Skeletal muscle tissue (tissue), 4 donors: ENCODE measurements around the gene SLC13A3. TPM values are rescaled to one million over a fixed set of nuclear protein-coding genes. Genes with fewer than 3 reads are reported as not detected.

Experiments used
- H3K27ac ChIP-seq: one replicate; pipeline ENCODE4 v1.7.0; 2013; ENCODE audit warnings: mild to moderate bottlenecking, low read depth, low read length, inconsistent platforms
- H3K27me3 ChIP-seq, 3 donors: one replicate each; pipeline ENCODE4 v1.7.0; 2013; ENCODE audit warnings: low read length in 3 of 3; ENCODE audit not compliant: control insufficient read depth in 3 of 3, insufficient read depth in 3 of 3
- H3K36me3 ChIP-seq, 3 donors: one replicate each; pipeline ENCODE4 v1.7.0; 2013; ENCODE audit warnings: low read length in 3 of 3; ENCODE audit not compliant: control insufficient read depth in 3 of 3, insufficient read depth in 3 of 3
- H3K4me1 ChIP-seq, 3 donors: one replicate each; pipeline ENCODE4 v1.7.0; 2013; ENCODE audit warnings: low read length in 3 of 3, mild to moderate bottlenecking in 3 of 3; ENCODE audit not compliant: control insufficient read depth in 3 of 3, insufficient read depth in 3 of 3
- H3K4me3 ChIP-seq, 3 donors: one replicate each; pipeline ENCODE4 v1.7.0; 2013; ENCODE audit warnings: low read length in 3 of 3
- H3K9ac ChIP-seq, 3 donors: one replicate each; pipeline ENCODE4 v1.7.0; 2013; ENCODE audit warnings: low read length in 3 of 3, mild to moderate bottlenecking in 3 of 3, moderate library complexity in 2 of 3, low read depth in 1 of 3
- H3K9me3 ChIP-seq, 3 donors: one replicate each; pipeline ENCODE4 v1.7.0; 2013; ENCODE audit warnings: low read length in 3 of 3; ENCODE audit not compliant: control insufficient read depth in 3 of 3
- total RNA-seq: library from RNA; depleted of rRNA; stranded (reverse); fragments of >200 nt; gene quantifications from one replicate; pipeline ENCODE4 v1.2.3, GENCODE V29; 2014
- donor health status: Osteomylitis.

SLC13A3 gene
- total RNA-seq, 1 donor from 2014 or later: 2.6 TPM

- H3K27me3 ChIP-seq: no peaks in the 10 kb centered on the region
- H3K9ac ChIP-seq: no peak overlapping the region
- H3K9me3 ChIP-seq: no peaks in the 10 kb centered on the region
- H3K4me1 ChIP-seq: peaks cover 0 to 7% (median 2%) of the 10 kb centered on the region in 3 donors
- H3K36me3 ChIP-seq: no peaks in the 10 kb centered on the region
- no peak overlapping the region for H3K27ac ChIP-seq
- no peak overlapping the region for H3K4me3 ChIP-seq
These were observed 77.3 kb downstream of the SLC13A3 start for GRCh38 chr20:46573788-46574584.

DNA sequence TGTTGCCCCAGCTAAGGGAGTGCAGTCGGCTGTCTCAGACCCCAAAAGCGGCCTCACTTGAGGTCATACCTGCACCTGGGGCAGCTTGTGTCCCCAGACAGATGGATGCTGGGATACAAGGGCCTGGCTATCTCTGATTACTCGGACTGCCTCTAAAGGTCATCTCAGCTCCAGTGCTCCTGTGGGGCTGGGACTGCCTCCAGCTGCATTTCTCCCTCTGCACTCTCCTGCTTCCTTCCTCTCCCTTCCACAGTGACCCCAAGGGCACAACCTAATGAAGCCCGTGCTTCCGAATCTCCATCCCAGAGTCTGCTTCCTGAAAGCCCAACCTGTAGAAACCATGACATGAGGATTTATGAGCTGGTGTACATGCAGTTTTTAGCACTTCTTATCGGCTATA lies 78.0 kb downstream of the SLC13A3 start:
- H3K4me1 ChIP-seq: peaks cover 7 to 14% (median 8%) of the 10 kb centered on the region in 3 donors
- no peaks in the 10 kb centered on the region for H3K9me3 ChIP-seq
- H3K4me3 ChIP-seq: no peak overlapping the region
- no peak overlapping the region for H3K27ac ChIP-seq
- H3K27me3 ChIP-seq: no peaks in the 10 kb centered on the region
- H3K36me3 ChIP-seq: no peaks in the 10 kb centered on the region
- no peak overlapping the region for H3K9ac ChIP-seq

DNA sequence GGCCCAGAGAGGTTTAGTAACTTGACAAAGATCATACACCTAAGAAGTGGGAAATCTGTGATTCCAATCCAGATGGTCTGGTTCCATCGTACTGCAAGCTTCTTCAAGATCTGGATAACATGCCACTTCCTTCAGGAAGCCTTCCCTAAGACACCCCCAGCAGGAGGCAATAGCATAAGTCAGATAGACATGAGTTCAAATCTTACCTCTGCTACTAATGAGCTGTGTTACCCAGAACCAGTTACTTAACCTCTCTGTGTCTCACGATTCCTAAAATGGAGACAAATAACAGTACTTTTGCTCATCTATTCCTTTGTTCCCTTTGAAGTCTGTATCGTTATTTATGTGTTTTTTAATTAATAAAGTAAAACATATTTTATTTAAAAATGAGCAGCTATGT lies 78.5 kb downstream of the SLC13A3 start:
- H3K9ac ChIP-seq: no peak overlapping the region
- no peaks in the 10 kb centered on the region for H3K27me3 ChIP-seq
- H3K27ac ChIP-seq: no peak overlapping the region
- no peaks in the 10 kb centered on the region for H3K9me3 ChIP-seq
- no peak overlapping the region for H3K4me3 ChIP-seq
- no peaks in the 10 kb centered on the region for H3K36me3 ChIP-seq
- H3K4me1 ChIP-seq: peaks cover 7 to 14% (median 8%) of the 10 kb centered on the region in 3 donors

DNA sequence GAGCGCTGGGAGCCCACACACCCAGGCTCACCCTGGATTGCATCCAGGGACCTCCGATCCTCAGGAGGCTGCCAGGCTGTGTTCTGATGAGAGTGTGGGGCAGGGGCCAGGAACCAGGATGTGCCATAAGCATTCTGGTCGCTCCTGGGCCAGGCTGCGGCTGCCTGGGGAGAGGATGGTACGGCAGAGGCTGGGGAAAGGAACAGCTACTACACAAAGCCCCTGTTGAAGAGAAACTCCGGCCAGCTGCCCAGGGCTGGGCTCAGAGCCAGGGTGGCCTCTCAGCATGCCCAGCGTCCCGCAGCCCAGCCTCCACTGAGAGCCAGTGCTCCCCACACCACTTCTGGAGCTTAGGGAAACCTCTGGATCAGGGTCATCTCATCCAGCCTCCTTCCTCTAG lies 79.1 kb downstream of the SLC13A3 start:
- Histone ChIP-seq H3K4me3 (no peak overlapping the region), H3K27me3 (no peaks in the 10 kb centered on the region), H3K36me3 (no peaks in the 10 kb centered on the region), H3K9ac (peak overlapping the region in 1 of 3 donors; percentile 33), H3K4me1 (peaks cover 7 to 14% (median 8%) of the 10 kb centered on the region in 3 donors), H3K27ac (no peak overlapping the region), H3K9me3 (no peaks in the 10 kb centered on the region)

DNA sequence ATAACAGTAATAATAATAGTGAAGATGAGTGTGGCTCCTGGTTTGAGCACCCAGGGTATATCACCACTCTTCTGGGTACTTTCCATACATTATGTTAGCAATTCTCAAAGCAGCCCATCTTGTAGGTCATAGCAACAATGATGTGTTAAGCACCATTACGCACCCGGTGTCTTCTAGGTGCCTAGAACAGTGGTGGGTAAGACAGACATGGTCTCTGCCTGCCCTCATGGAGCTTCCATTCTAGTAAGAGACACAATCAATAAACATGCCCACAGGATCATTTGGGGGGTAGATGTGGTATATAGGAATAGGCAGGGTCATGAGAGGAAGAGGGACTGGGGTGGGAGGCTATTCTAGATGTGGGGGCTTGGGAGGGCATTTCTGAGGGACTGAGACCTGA lies 79.8 kb downstream of the SLC13A3 start:
- Histone ChIP-seq H3K27ac (no peak overlapping the region), H3K27me3 (no peaks in the 10 kb centered on the region), H3K9ac (no peak overlapping the region), H3K9me3 (no peaks in the 10 kb centered on the region), H3K36me3 (no peaks in the 10 kb centered on the region), H3K4me1 (peaks cover 7 to 14% (median 8%) of the 10 kb centered on the region in 3 donors), H3K4me3 (no peak overlapping the region)

- no peak overlapping the region for H3K4me3 ChIP-seq
These were observed 80.3 kb downstream of the SLC13A3 start for GRCh38 chr20:46570956-46571355.

DNA sequence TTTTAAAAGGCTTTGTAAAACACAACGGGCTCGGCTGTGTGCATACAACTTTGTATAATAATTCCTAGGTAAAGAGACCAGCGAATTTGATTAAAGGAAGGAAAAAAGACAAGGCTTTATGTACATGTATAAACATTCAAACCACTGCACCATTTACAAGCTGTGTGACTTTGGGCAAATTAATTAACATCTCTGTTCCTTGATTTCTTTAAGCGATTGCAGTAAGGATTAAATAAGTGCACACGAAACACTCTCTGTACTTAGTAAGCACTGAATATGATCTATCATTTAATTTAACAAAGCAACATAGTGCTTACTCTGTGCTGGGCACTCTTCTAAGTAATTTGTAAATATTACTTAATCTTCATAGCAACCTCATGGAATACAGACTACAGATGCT lies 81.3 kb downstream of the SLC13A3 start:
- H3K4me3 ChIP-seq: no peak overlapping the region
- H3K27ac ChIP-seq: no peak overlapping the region
- H3K36me3 ChIP-seq: no peaks in the 10 kb centered on the region
- no peaks in the 10 kb centered on the region for H3K9me3 ChIP-seq
- no peak overlapping the region for H3K9ac ChIP-seq
- peaks cover 7 to 14% (median 8%) of the 10 kb centered on the region in 3 donors for H3K4me1 ChIP-seq
- no peaks in the 10 kb centered on the region for H3K27me3 ChIP-seq

More at GRCh38 chr20:46570956-46571355, 80.3 kb downstream of the SLC13A3 start:
- Histone ChIP-seq H3K9me3 (no peaks in the 10 kb centered on the region), H3K27ac (no peak overlapping the region), H3K9ac (no peak overlapping the region), H3K27me3 (no peaks in the 10 kb centered on the region), H3K36me3 (no peaks in the 10 kb centered on the region), H3K4me1 (peaks cover 7 to 14% (median 8%) of the 10 kb centered on the region in 3 donors)

- Histone ChIP-seq H3K9ac (peak overlapping the region in 1 of 3 donors; percentile 16), H3K4me3 (no peak overlapping the region), H3K9me3 (no peaks in the 10 kb centered on the region), H3K4me1 (peaks cover 7 to 14% (median 8%) of the 10 kb centered on the region in 3 donors), H3K27ac (no peak overlapping the region), H3K27me3 (no peaks in the 10 kb centered on the region), H3K36me3 (no peaks in the 10 kb centered on the region)
These were observed 82.6 kb downstream of the SLC13A3 start for GRCh38 chr20:46568570-46569129.

DNA sequence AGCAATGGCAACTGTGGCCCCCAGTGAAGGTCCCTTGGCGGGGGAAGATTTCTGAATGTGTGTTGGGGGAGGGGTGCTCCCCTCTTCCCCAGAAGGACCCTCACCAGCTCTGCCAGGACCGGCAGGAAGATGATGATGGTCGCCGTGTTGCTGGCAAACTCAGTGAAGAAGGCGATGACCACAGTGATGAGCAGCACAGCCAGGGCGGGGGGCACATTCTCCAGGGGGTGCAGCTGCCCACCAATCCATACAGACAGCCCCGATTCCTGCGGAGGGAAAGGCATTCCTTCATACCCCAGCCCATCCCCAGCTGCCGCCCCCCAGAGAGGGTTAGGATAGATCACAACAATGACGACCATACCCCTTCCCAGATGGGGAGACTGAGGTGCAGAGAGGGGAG lies 85.1 kb downstream of the SLC13A3 start:
- no peaks in the 10 kb centered on the region for H3K36me3 ChIP-seq
- no peaks in the 10 kb centered on the region for H3K9me3 ChIP-seq
- H3K27me3 ChIP-seq: no peaks in the 10 kb centered on the region
- peaks cover 7 to 19% (median 17%) of the 10 kb centered on the region in 3 donors for H3K4me1 ChIP-seq
- H3K9ac ChIP-seq: no peak overlapping the region
- H3K4me3 ChIP-seq: no peak overlapping the region
- no peak overlapping the region for H3K27ac ChIP-seq

DNA sequence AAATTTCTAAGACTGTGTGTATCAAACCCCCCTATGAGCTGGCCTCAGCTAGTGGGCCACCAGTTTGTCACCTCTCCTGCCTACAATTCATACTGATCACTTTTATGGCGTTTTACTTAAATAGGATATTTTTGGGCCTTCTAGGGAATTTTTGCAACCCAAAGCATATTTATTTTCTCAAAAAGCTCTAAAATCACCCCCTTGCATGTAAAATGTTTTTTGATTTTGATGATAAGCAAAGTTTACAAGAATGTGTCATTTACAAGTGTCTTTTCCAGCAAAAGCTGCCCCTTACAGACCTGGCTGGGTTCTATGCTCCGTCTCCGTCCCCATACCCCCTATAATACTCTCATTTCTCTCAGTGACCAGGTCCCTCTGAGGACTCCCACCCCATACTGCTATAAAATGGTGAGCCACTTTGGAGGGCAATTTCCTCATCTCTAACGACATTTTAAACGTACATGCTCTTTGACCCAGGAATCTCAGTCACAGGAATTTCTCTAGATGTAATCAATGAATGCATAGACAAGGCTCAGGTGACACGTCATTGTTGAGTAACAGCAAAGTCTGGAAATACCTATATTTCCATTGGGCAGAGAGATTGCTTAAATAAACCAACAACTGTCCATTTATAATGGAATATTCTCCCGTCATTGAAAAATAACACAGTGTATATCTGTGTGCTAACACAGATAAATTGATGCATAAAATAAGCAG lies 86.9 kb downstream of the SLC13A3 start:
- Histone ChIP-seq H3K36me3 (no peaks in the 10 kb centered on the region), H3K4me1 (peaks cover 7 to 19% (median 17%) of the 10 kb centered on the region in 3 donors)

More for the DNA sequence above, 86.9 kb downstream of the SLC13A3 start:
- Histone ChIP-seq H3K27me3 (no peaks in the 10 kb centered on the region), H3K9ac (no peak overlapping the region), H3K9me3 (no peaks in the 10 kb centered on the region), H3K27ac (no peak overlapping the region), H3K4me3 (no peak overlapping the region)
